Measurements from ENCODE around the gene STARD13. TPM values are rescaled to one million over a fixed set of nuclear protein-coding genes. Genes with fewer than 3 reads are reported as not detected.

STARD13 gene
- total RNA-seq, 1 experiment from 2014 or later: 2.1 TPM

DNA sequence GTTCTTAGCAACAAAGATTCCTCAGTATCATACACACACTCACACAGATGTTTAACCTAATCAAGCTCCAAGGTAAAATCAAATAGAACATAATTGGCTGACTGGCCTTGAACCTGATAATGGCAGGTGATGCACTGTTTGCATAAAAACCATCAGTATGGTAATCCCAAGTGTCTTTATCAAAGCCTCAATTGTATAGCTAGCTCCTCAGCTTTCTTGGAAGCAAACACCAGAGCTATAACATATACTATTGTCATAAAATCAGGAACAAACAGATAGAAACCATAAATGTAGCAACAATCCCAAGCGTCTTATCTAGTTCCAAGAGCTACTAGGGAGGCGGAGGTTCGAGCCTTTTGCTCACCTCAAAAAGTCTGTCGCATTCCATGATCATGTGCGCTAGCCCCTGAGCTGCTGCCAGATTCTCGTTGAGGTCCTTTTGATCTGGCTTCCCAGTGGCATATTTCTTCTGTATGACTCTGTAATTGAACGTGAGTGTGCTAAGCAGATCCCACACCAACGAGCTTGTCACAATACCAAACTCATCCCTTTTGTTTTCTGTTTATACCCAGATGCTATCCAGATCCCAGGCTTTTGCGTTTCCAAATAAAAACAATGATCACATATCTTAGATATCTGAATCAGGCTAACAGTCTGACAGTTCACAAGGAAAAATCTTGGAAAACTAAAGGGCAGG is 174.0 kb downstream of the STARD13 start:
- Mint-ChIP-seq H3K9me3 (no peaks in the 10 kb centered on the region), H3K27ac (no peak overlapping the region), H3K4me3 (no peak overlapping the region), H3K27me3 (ENCODE audit: low read depth) (no peaks in the 10 kb centered on the region), H3K36me3 (ENCODE audit: insufficient read depth in 1 of 3, low read depth in 3 of 3) (no peaks in the 10 kb centered on the region), H3K4me1 (no peaks in the 10 kb centered on the region)
- Histone ChIP-seq H2BK20ac (ENCODE audit: low read depth, low read length, poor library complexity, severe bottlenecking) (no peak overlapping the region), H2BK12ac (ENCODE audit: insufficient read length, low read depth, low read length) (no peak overlapping the region), H3K23ac (ENCODE audit: insufficient read length, low read depth, low read length) (no peak overlapping the region), H3K9ac (ENCODE audit: extremely low read depth, insufficient read length, low read length) (no peak overlapping the region), H4K91ac (ENCODE audit: insufficient read length, low read depth, low read length) (no peak overlapping the region), H3T11ph (ENCODE audit: low read length) (no peak overlapping the region), H3K4ac (ENCODE audit: low read depth, low read length) (no peak overlapping the region), H3K14ac (ENCODE audit: insufficient read depth, low read length) (no peak overlapping the region), H3K9me3 (ENCODE audit: control insufficient read depth, low read depth, low read length) (no peaks in the 10 kb centered on the region), H2BK120ac (ENCODE audit: low read depth, low read length, poor library complexity, severe bottlenecking) (no peak overlapping the region), H3K79me2 (ENCODE audit: insufficient read depth, low read length) (no peaks in the 10 kb centered on the region), H3K79me1 (ENCODE audit: insufficient read depth, low read depth, low read length, poor library complexity, severe bottlenecking) (no peaks in the 10 kb centered on the region), H2BK5ac (ENCODE audit: insufficient read length, low read length) (no peak overlapping the region), H3K23me2 (ENCODE audit: insufficient read length, low read depth, low read length, poor library complexity, severe bottlenecking) (no peaks in the 10 kb centered on the region), H3K27me3 (ENCODE audit: insufficient read depth, low read length) (0 out of 2 replicates have a peak, but pooled peaks cover 2% of the 10 kb centered on the region), H2BK15ac (ENCODE audit: low read depth, low read length) (no peak overlapping the region), H4K5ac (ENCODE audit: insufficient read length, low read depth, low read length) (no peak overlapping the region), H4K20me1 (ENCODE audit: control insufficient read depth, insufficient read depth, insufficient read length) (no peaks in the 10 kb centered on the region), H4K8ac (replicated peaks; ENCODE audit: insufficient read length, low read depth, low read length) (no peak overlapping the region), H3K4me2 (ENCODE audit: insufficient read depth, insufficient read length, low read length) (no peak overlapping the region), H2AFZ (ENCODE audit: low read length) (no peak overlapping the region), H3K18ac (ENCODE audit: insufficient read length, low read depth, low read length) (no peak overlapping the region), H3K4me1 (ENCODE audit: insufficient read depth, low read length) (no peaks in the 10 kb centered on the region), H2AK5ac (ENCODE audit: insufficient read length, low read length) (no peak overlapping the region), H3K56ac (ENCODE audit: insufficient read length, low read depth, low read length) (no peak overlapping the region), H3K27ac (ENCODE audit: insufficient read length, low read depth, low read length) (no peak overlapping the region)
- DNase-seq: no peak
- WGBS (ENCODE audit: extremely low coverage, insufficient read length, low lambda C conversion rate): no CpG with 5 or more reads among the region's 9 CpGs
- no peak for TF ChIP-seq CTCF (conservative IDR thresholded peaks at IDR 0.05)

Measured in H9 (cell line).